Measurements from ENCODE around the gene KY.

DNA sequence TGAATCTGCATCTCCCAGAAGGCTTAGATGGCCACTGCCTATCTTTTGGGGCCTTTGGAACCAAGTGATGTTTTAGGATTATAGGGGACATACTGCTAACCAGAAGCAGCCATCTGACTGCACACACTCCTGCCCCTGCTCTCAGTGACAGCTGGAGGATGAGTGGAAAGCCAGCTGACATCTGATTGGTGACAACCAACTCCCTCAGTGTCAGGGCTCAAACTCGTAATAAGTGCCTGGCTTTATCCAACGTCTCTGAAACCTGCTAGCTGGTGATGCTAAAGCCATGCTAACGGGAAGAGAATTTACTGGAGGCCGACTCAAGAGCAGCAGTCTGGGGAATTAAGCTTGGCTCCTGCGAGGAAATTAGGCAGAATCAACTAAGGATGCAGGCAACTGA is 35.1 kb downstream of the KY start:
- TF ChIP-seq, protein P1, sequence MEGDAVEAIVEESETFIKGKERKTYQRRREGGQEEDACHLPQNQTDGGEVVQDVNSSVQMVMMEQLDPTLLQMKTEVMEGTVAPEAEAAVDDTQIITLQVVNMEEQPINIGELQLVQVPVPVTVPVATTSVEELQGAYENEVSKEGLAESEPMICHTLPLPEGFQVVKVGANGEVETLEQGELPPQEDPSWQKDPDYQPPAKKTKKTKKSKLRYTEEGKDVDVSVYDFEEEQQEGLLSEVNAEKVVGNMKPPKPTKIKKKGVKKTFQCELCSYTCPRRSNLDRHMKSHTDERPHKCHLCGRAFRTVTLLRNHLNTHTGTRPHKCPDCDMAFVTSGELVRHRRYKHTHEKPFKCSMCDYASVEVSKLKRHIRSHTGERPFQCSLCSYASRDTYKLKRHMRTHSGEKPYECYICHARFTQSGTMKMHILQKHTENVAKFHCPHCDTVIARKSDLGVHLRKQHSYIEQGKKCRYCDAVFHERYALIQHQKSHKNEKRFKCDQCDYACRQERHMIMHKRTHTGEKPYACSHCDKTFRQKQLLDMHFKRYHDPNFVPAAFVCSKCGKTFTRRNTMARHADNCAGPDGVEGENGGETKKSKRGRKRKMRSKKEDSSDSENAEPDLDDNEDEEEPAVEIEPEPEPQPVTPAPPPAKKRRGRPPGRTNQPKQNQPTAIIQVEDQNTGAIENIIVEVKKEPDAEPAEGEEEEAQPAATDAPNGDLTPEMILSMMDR (IDR thresholded peaks at IDR 0.05) = no peak
- no peak for TF ChIP-seq POLR2AphosphoS5 (IDR thresholded peaks at IDR 0.05; ENCODE audit: low read depth, low read length)

Measured in Panc1 (cell line).